ENCODE data around the gene TLN1.

- no peak for TF ChIP-seq POLR2A (IDR thresholded peaks at IDR 0.05)
- TF ChIP-seq, protein P1, sequence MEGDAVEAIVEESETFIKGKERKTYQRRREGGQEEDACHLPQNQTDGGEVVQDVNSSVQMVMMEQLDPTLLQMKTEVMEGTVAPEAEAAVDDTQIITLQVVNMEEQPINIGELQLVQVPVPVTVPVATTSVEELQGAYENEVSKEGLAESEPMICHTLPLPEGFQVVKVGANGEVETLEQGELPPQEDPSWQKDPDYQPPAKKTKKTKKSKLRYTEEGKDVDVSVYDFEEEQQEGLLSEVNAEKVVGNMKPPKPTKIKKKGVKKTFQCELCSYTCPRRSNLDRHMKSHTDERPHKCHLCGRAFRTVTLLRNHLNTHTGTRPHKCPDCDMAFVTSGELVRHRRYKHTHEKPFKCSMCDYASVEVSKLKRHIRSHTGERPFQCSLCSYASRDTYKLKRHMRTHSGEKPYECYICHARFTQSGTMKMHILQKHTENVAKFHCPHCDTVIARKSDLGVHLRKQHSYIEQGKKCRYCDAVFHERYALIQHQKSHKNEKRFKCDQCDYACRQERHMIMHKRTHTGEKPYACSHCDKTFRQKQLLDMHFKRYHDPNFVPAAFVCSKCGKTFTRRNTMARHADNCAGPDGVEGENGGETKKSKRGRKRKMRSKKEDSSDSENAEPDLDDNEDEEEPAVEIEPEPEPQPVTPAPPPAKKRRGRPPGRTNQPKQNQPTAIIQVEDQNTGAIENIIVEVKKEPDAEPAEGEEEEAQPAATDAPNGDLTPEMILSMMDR (IDR thresholded peaks at IDR 0.05): no peak
These were observed 37.8 kb upstream of the TLN1 start for GRCh38 chr9:35769763-35770162.

Data from breast epithelium (tissue), 3 donors.